MCF 10A (cell line): ENCODE results near the gene ITGAD. TPM values are rescaled to one million over a fixed set of nuclear protein-coding genes. Genes with fewer than 3 reads are reported as not detected.

Source experiments
- BruUV-seq: library from RNA; stranded (reverse); fragments of 400-500 nt; replicated peaks from 2 replicates; lab custom pipeline; 2021; lab: Mats Ljungman, UMichigan
- CTCF ChIA-PET: fragments of 300-600 bp; sonication (Branson Sonifier 250); formaldehyde crosslinking; extraction: SDS; loops from one replicate; lab custom pipeline; 2021; ENCODE audit warnings: antibody characterized with exemption, inconsistent platforms; lab: Yijun Ruan, JAX
- POLR2A ChIA-PET: fragments of 300-600, 350-650 bp; sonication (Branson Sonifier 250); formaldehyde crosslinking; extraction: SDS; loops from one replicate; lab custom pipeline; 2020; ENCODE audit warnings: antibody characterized with exemption, inconsistent platforms; lab: Yijun Ruan, JAX
- DNase-seq: peaks from one replicate; pipeline ENCODE4 v3.0.0-alpha.2; 2018; ENCODE audit not compliant: unreplicated experiment
- H3K27ac Mint-ChIP-seq: one replicate; pipeline ENCODE4 v1.8.0; 2022; ENCODE audit warnings: mild to moderate bottlenecking, low read depth, mixed read lengths; ENCODE audit not compliant: unreplicated experiment
- H3K27me3 Mint-ChIP-seq: one replicate; pipeline ENCODE4 v1.8.0; 2022; ENCODE audit warnings: mixed read lengths; ENCODE audit not compliant: insufficient read depth, unreplicated experiment
- H3K36me3 Mint-ChIP-seq: one replicate; pipeline ENCODE4 v1.8.0; 2022; ENCODE audit warnings: mild to moderate bottlenecking, moderate library complexity, mixed read lengths; ENCODE audit not compliant: insufficient read depth, unreplicated experiment
- H3K4me1 Mint-ChIP-seq: one replicate; pipeline ENCODE4 v1.8.0; 2022; ENCODE audit warnings: mixed read lengths; ENCODE audit not compliant: insufficient read depth, unreplicated experiment
- H3K4me3 Mint-ChIP-seq: one replicate; pipeline ENCODE4 v1.8.0; 2022; ENCODE audit warnings: mild to moderate bottlenecking, moderate library complexity, mixed read lengths; ENCODE audit not compliant: unreplicated experiment
- H3K9me3 Mint-ChIP-seq: one replicate; pipeline ENCODE4 v1.8.0; 2022; ENCODE audit warnings: mixed read lengths; ENCODE audit not compliant: unreplicated experiment
- intact Hi-C: fragments of 100-400 bp; cut with micrococcal nuclease; formaldehyde crosslinking; loops from 2 replicates; pipeline ENCODE4 v1.14.1; 2022
- total RNA-seq: library from RNA; stranded (reverse); gene quantifications from 2 replicates; pipeline ENCODE4 v1.2.3, GENCODE V29; 2022
- TF ChIP-seq, protein P1 (sequence below): fragments of 200-600 bp; IDR thresholded peaks from one replicate; pipeline ENCODE4 v1.8.0; 2022; ENCODE audit warnings: antibody characterized with exemption, mild to moderate bottlenecking; ENCODE audit not compliant: unreplicated experiment

Gene ITGAD
- total RNA-seq, 1 experiment from 2014 or later: not detected

DNA sequence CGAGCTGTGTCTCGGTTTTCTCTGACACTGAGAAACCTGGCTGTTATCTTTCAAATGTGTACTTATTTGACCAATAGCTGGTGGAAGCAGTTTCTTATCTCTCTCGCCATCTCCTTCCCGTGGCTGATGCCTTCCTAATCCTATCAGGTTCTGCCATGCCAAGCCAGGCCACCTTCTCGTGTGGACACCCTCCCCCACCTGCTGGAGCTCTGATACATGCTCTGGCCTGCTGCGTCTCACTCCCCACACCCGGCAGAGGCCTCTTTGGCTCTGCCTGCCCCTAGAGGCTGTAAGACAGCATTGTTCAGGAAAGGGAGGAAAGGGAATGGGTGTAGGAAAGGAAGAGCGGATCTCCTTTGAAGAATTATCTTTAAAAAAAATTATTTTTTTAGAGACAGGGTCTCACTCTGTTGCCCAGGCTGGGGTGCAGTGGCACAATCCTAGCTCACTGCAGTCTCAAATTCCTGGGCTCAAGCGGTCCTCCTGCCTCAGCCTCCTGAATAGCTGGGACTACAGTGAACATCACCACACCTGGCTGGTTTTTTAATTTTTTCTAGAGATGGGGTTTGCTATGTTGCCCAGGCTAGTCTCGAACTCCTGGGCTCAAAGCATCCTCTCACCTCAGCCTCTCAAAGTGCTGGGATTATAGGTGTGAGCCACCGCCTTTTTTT, 58.7 kb downstream of the ITGAD start:
- Mint-ChIP-seq H3K36me3 (peaks cover 4% of the 10 kb centered on the region), H3K4me3 (peak overlapping the region; percentile 12), H3K9me3 (no peaks in the 10 kb centered on the region), H3K27me3 (no peaks in the 10 kb centered on the region), H3K27ac (peak overlapping the region; percentile 94), H3K4me1 (peaks cover 21% of the 10 kb centered on the region)
- ChIA-PET CTCF (interaction anchor here (0.6 to 2.9 kb wide), 30 partner anchors 8 to 466 kb away, joined by 3 to 26 read pairs (median 4); partner anchors contain the start of gene ZNF843), POLR2A (interaction anchor here (0.6 to 4.8 kb wide), 20 partner anchors 8 to 637 kb away, joined by 3 to 29 read pairs (median 6); partner anchors contain the start of genes ARMC5, FUS, KAT8 and RUSF1)
- no TSS peak for BruUV-seq
- intact Hi-C loops: loop anchor here (2.0 to 10.0 kb wide), 3 partner anchors 243 to 421 kb away; partner anchors contain the start of genes STX4 and ZNF267
- TF ChIP-seq, protein P1, sequence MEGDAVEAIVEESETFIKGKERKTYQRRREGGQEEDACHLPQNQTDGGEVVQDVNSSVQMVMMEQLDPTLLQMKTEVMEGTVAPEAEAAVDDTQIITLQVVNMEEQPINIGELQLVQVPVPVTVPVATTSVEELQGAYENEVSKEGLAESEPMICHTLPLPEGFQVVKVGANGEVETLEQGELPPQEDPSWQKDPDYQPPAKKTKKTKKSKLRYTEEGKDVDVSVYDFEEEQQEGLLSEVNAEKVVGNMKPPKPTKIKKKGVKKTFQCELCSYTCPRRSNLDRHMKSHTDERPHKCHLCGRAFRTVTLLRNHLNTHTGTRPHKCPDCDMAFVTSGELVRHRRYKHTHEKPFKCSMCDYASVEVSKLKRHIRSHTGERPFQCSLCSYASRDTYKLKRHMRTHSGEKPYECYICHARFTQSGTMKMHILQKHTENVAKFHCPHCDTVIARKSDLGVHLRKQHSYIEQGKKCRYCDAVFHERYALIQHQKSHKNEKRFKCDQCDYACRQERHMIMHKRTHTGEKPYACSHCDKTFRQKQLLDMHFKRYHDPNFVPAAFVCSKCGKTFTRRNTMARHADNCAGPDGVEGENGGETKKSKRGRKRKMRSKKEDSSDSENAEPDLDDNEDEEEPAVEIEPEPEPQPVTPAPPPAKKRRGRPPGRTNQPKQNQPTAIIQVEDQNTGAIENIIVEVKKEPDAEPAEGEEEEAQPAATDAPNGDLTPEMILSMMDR: peak; percentile 48
- peak; percentile 77 for DNase-seq

- TF ChIP-seq, protein P1: no peak
- Mint-ChIP-seq H3K27ac (peak overlapping the region; percentile 94), H3K4me1 (peaks cover 21% of the 10 kb centered on the region), H3K9me3 (no peaks in the 10 kb centered on the region), H3K36me3 (peaks cover 9% of the 10 kb centered on the region), H3K27me3 (no peaks in the 10 kb centered on the region), H3K4me3 (peak overlapping the region; percentile 37)
- DNase-seq: peak; percentile 90
- CTCF ChIA-PET: interaction anchor here (0.6 to 2.9 kb wide), 17 partner anchors 8 to 510 kb away, joined by 3 to 26 read pairs (median 4); partner anchors contain the start of gene ZNF843
- POLR2A ChIA-PET: interaction anchor here (0.8 to 4.8 kb wide), 21 partner anchors 8 to 638 kb away, joined by 3 to 29 read pairs (median 7); partner anchors contain the start of genes ARMC5, FUS, KAT8 and RUSF1
- intact Hi-C loops: loop anchor here (2.0 to 10.0 kb wide), 3 partner anchors 242 to 420 kb away; partner anchors contain the start of genes STX4 and ZNF267
- no TSS peak for BruUV-seq
Observed at GRCh38 chr16:31452631-31453106, 59.5 kb downstream of the ITGAD start.

- DNase-seq: peak; percentile 91
- POLR2A ChIA-PET: interaction anchor here (0.6 to 4.8 kb wide), 27 partner anchors 8 to 639 kb away, joined by 3 to 29 read pairs (median 5); partner anchors contain the start of genes FUS, KAT8, PRSS8 and RUSF1
- Mint-ChIP-seq H3K4me1 (peaks cover 21% of the 10 kb centered on the region), H3K4me3 (peak overlapping the region; percentile 37), H3K27ac (peak overlapping the region; percentile 94), H3K27me3 (no peaks in the 10 kb centered on the region), H3K9me3 (no peaks in the 10 kb centered on the region), H3K36me3 (peaks cover 17% of the 10 kb centered on the region)
- TF ChIP-seq, protein P1: no peak
- CTCF ChIA-PET: interaction anchor here (0.6 to 2.9 kb wide), 14 partner anchors 7 to 412 kb away, joined by 3 to 26 read pairs (median 3); partner anchors contain the start of gene ZNF843
- intact Hi-C loops: loop anchor here (2.0 to 10.0 kb wide), 4 partner anchors 241 to 421 kb away; partner anchors contain the start of genes FUS, STX4 and ZNF267
- TSS peak; percentile 60 for BruUV-seq
Observed at GRCh38 chr16:31453255-31454204, 60.4 kb downstream of the ITGAD start.
